Trophoblast cell (in vitro differentiated cells and primary cell): ENCODE data around the gene LEO1. TPM values are rescaled to one million over a fixed set of nuclear protein-coding genes. Genes with fewer than 3 reads are reported as not detected.

Experiments
- DNase-seq, 2 donors: peaks; one replicate each; pipeline ENCODE4 v3.0.0-alpha.2; 2016
- H2AFZ ChIP-seq: 2 replicates; pipeline ENCODE4 v1.6.1; 2013; ENCODE audit warnings: low read length, moderate library complexity, mild to moderate bottlenecking; ENCODE audit not compliant: insufficient read depth, poor library complexity
- H2AK5ac ChIP-seq: 2 replicates; pipeline ENCODE4 v1.6.1; 2013; ENCODE audit warnings: mild to moderate bottlenecking, low read length
- H2BK120ac ChIP-seq: 2 replicates; pipeline ENCODE4 v1.6.1; 2013; ENCODE audit warnings: low read length, mild to moderate bottlenecking, moderate library complexity; ENCODE audit not compliant: insufficient read depth, poor library complexity
- H2BK12ac ChIP-seq: 2 replicates; pipeline ENCODE4 v1.6.1; 2013; ENCODE audit warnings: mild to moderate bottlenecking, low read length, moderate library complexity
- H2BK5ac ChIP-seq: 2 replicates; pipeline ENCODE4 v1.6.1; 2013; ENCODE audit warnings: low read length, low read depth, moderate library complexity, mild to moderate bottlenecking; ENCODE audit not compliant: poor library complexity
- H3K14ac ChIP-seq: 2 replicates; pipeline ENCODE4 v1.6.1; 2013; ENCODE audit warnings: mild to moderate bottlenecking, low read length
- H3K18ac ChIP-seq: 2 replicates; pipeline ENCODE4 v1.6.1; 2013; ENCODE audit warnings: mild to moderate bottlenecking, low read length
- H3K23ac ChIP-seq: 2 replicates; pipeline ENCODE4 v1.6.1; 2013; ENCODE audit warnings: low read length
- H3K27ac ChIP-seq: 2 replicates; pipeline ENCODE4 v1.5.1; 2013; ENCODE audit warnings: low read depth, mild to moderate bottlenecking, inconsistent platforms, low read length, moderate library complexity
- H3K27me3 ChIP-seq: 2 replicates; pipeline ENCODE4 v1.6.1; 2013; ENCODE audit warnings: inconsistent platforms, mild to moderate bottlenecking, low read length, moderate library complexity; ENCODE audit not compliant: insufficient read depth
- H3K36me3 ChIP-seq, 2 experiments: 1 replicate in 1 of 2; 2 replicates in 1 of 2; pipeline ENCODE4 v1.6.1; 2013; ENCODE audit warnings: low read length in 2 of 2, mild to moderate bottlenecking in 2 of 2, moderate library complexity in 1 of 2; ENCODE audit not compliant: insufficient read depth in 2 of 2, control insufficient read depth in 1 of 2
- H3K4ac ChIP-seq: 2 replicates; pipeline ENCODE4 v1.6.1; 2013; ENCODE audit warnings: low read depth, mild to moderate bottlenecking, low read length, moderate library complexity
- H3K4me1 ChIP-seq, 2 experiments: 1 replicate in 1 of 2; 2 replicates in 1 of 2; pipeline ENCODE4 v1.6.1; 2013; ENCODE audit warnings: low read length in 2 of 2, mild to moderate bottlenecking in 2 of 2, moderate library complexity in 1 of 2; ENCODE audit not compliant: insufficient read depth in 2 of 2, control insufficient read depth in 1 of 2
- H3K4me2 ChIP-seq: 2 replicates; pipeline ENCODE4 v1.6.1; 2013; ENCODE audit warnings: inconsistent platforms, mild to moderate bottlenecking, low read length, moderate library complexity
- H3K4me3 ChIP-seq: 2 replicates; pipeline ENCODE4 v1.5.1; 2013; ENCODE audit warnings: mild to moderate bottlenecking, low read depth, low read length, inconsistent platforms
- H3K79me1 ChIP-seq: one replicate; pipeline ENCODE4 v1.6.1; 2013; ENCODE audit warnings: low read length
- H3K79me2 ChIP-seq: 2 replicates; pipeline ENCODE4 v1.6.1; 2013; ENCODE audit warnings: low read length, mild to moderate bottlenecking; ENCODE audit not compliant: control insufficient read depth, insufficient read depth, poor library complexity
- H3K9ac ChIP-seq: 2 replicates; pipeline ENCODE4 v1.6.1; 2013; ENCODE audit warnings: mild to moderate bottlenecking, low read length
- H3K9me3 ChIP-seq: 2 replicates; pipeline ENCODE4 v1.6.1; 2013; ENCODE audit warnings: low read depth, mild to moderate bottlenecking, control low read depth, inconsistent platforms, low read length; ENCODE audit not compliant: insufficient read depth
- H4K12ac ChIP-seq: 2 replicates; pipeline ENCODE4 v1.6.1; 2013; ENCODE audit warnings: low read depth, mild to moderate bottlenecking, low read length, moderate library complexity
- H4K8ac ChIP-seq: 2 replicates; pipeline ENCODE4 v1.6.1; 2013; ENCODE audit warnings: low read depth, mild to moderate bottlenecking, low read length, moderate library complexity
- H4K91ac ChIP-seq: one replicate; pipeline ENCODE4 v1.6.1; 2013; ENCODE audit warnings: low read depth, mild to moderate bottlenecking, low read length, moderate library complexity
- WGBS: extraction: QIAGEN DNeasy Blood & Tissue Kit; methylation state at CpG from one replicate; pipeline ENCODE4 v1.1.7; 2013; ENCODE audit warnings: missing lambda C conversion rate; ENCODE audit not compliant: insufficient read length, insufficient coverage; ENCODE audit errors: extremely low coverage; 5-methylcytosine and 5-hydroxymethylcytosine counted together
- polyA plus RNA-seq: library from polyadenylated mRNA; stranded (reverse); fragments of 200-250 nt; gene quantifications from 2 replicates; pipeline ENCODE4 v1.2.3, GENCODE V29; 2013

Gene LEO1
- polyA plus RNA-seq: 18.0 and 19.2 TPM in 2 replicates

- Histone ChIP-seq H3K27me3 (no peaks in the 10 kb centered on the region), H4K12ac (peak within 1 kb of the TSS; percentile 97), H3K27ac (peak within 1 kb of the TSS; percentile 68), H2AFZ (peak within 1 kb of the TSS; percentile 70), H3K4me2 (peak within 1 kb of the TSS; percentile 87), H2BK5ac (peak within 1 kb of the TSS; percentile 82), H3K23ac (no peak within 1 kb of the TSS), H2BK12ac (no peak within 1 kb of the TSS), H3K79me2 (peaks cover 7% of the 10 kb centered on the region), H3K36me3 (peaks cover 0 to 2% of the 10 kb centered on the region in 2 experiments), H3K79me1 (peaks cover 8% of the 10 kb centered on the region), H3K4me3 (peak within 1 kb of the TSS; percentile 84), H3K14ac (peak within 1 kb of the TSS; percentile 90), H4K91ac (peak within 1 kb of the TSS; percentile 82), H3K18ac (peak within 1 kb of the TSS; percentile 90), H2BK120ac (peak within 1 kb of the TSS; percentile 74), H3K9me3 (no peaks in the 10 kb centered on the region), H2AK5ac (no peak within 1 kb of the TSS), H3K4ac (peak within 1 kb of the TSS; percentile 72), H4K8ac (peak within 1 kb of the TSS; percentile 97), H3K9ac (peak within 1 kb of the TSS; percentile 91), H3K4me1 (peaks cover 0 to 3% of the 10 kb centered on the region in 2 experiments)
- no CpG with 5 or more reads among the region's 58 CpGs for WGBS
- peak; percentile 94 to 99 for DNase-seq
These were observed at the start of gene LEO1 for GRCh38 chr15:51971375-51972133. Gene LEO1 (minus strand): TSS chr15:51971778. CDS start chr15:51971745, 33 bp downstream.

GRCh38 chr15:52021128-52021671 lies 49.6 kb upstream of the LEO1 start:
- Histone ChIP-seq H2AFZ (no peak overlapping the region), H2AK5ac (no peak overlapping the region), H3K14ac (no peak overlapping the region), H3K36me3 (no peaks in the 10 kb centered on the region), H4K12ac (no peak overlapping the region), H3K9ac (no peak overlapping the region), H3K9me3 (no peaks in the 10 kb centered on the region), H3K27ac (no peak overlapping the region), H4K8ac (no peak overlapping the region), H3K4me3 (no peak overlapping the region), H3K23ac (no peak overlapping the region), H2BK12ac (no peak overlapping the region), H2BK120ac (no peak overlapping the region), H3K79me2 (peaks cover 26% of the 10 kb centered on the region), H3K4me1 (peaks cover 4 to 5% of the 10 kb centered on the region in 2 experiments), H3K27me3 (no peaks in the 10 kb centered on the region), H2BK5ac (no peak overlapping the region), H3K4ac (peak overlapping the region; percentile 50), H3K18ac (no peak overlapping the region), H3K4me2 (peak overlapping the region; percentile 43), H3K79me1 (peaks cover 13% of the 10 kb centered on the region), H4K91ac (no peak overlapping the region)
- WGBS: no CpG with 5 or more reads among the region's 4 CpGs
- DNase-seq: peak; percentile 62 to 73

- Histone ChIP-seq H3K18ac (no peak overlapping the region), H3K79me2 (peaks cover 26% of the 10 kb centered on the region), H4K91ac (peak overlapping the region; percentile 98), H3K23ac (no peak overlapping the region), H3K4me2 (peak overlapping the region; percentile 78), H2BK5ac (peak overlapping the region; percentile 96), H3K4me1 (peaks cover 4 to 5% of the 10 kb centered on the region in 2 experiments), H2BK120ac (no peak overlapping the region), H3K27me3 (no peaks in the 10 kb centered on the region), H3K27ac (peak overlapping the region; percentile 97), H2BK12ac (no peak overlapping the region), H2AK5ac (no peak overlapping the region), H3K4me3 (peak overlapping the region; percentile 100), H3K79me1 (peaks cover 13% of the 10 kb centered on the region), H4K12ac (no peak overlapping the region), H3K9ac (peak overlapping the region; percentile 93), H3K9me3 (no peaks in the 10 kb centered on the region), H3K36me3 (no peaks in the 10 kb centered on the region), H4K8ac (peak overlapping the region; percentile 96), H2AFZ (no peak overlapping the region), H3K14ac (peak overlapping the region; percentile 99), H3K4ac (peak overlapping the region; percentile 99)
- DNase-seq: peak in 1 of 2 donors; percentile 9
- WGBS: no CpG with 5 or more reads among the region's 10 CpGs
These were observed 48.9 kb upstream of the LEO1 start for GRCh38 chr15:52020221-52021085.
